A549 (cell line): Measurements from ENCODE around the gene MRPS15. TPM values are rescaled to one million over a fixed set of nuclear protein-coding genes. Genes with fewer than 3 reads are reported as not detected.

Experiments used
- ATAC-seq, 2 experiments: fragments of 200-7000 bp in 1 of 2; fragments of >200 bp in 1 of 2; cut with Nextera tagmentation in 1 of 2; cut with Tn5 transposase in 1 of 2; 3 replicates each; pipeline versions ENCODE4 v1.8.0 to v1.9.1; 2018 to 2020; ENCODE audit warnings: mild to moderate bottlenecking in 1 of 2, moderate library complexity in 1 of 2
- CTCF ChIA-PET: fragments of 300-600 bp; sonication (Branson Sonifier 250); formaldehyde crosslinking; extraction: SDS; loops from one replicate; lab custom pipeline; 2021; ENCODE audit warnings: antibody characterized with exemption, inconsistent platforms; lab: Yijun Ruan, JAX
- POLR2A ChIA-PET: fragments of 350-600 bp; formaldehyde crosslinking; extraction: SDS; loops from one replicate; lab custom pipeline; 2021; ENCODE audit warnings: antibody characterized with exemption, inconsistent platforms; lab: Yijun Ruan, JAX
- DNase-seq, 2 experiments: peaks; one replicate each; pipeline versions ENCODE4 v3.0.0 to v3.0.0-alpha.2; 2011 to 2016; ENCODE audit warnings: low read depth in 1 of 2, low spot score in 1 of 2
- FAIRE-seq: peaks from 2 replicates; lab custom pipeline; 2011; peaks lifted over from hg19 to GRCh38; lab: Jason Lieb, UNC
- H3K27ac ChIP-seq, 2 experiments: fragments of >200 bp; sonication (Bioruptor Twin); formaldehyde crosslinking; 3 replicates each; pipeline ENCODE4 v1.5.1; 2016 to 2017
- H3K4me1 ChIP-seq: fragments of >200 bp; sonication (Bioruptor Twin); formaldehyde crosslinking; 3 replicates; pipeline ENCODE4 v1.6.1; 2016
- H3K4me2 ChIP-seq: fragments of >200 bp; sonication (Bioruptor Twin); formaldehyde crosslinking; 3 replicates; pipeline ENCODE4 v1.6.1; 2016
- H3K4me3 ChIP-seq: fragments of >200 bp; sonication (Bioruptor Twin); formaldehyde crosslinking; 3 replicates; pipeline ENCODE4 v1.5.1; 2016
- H3K9me3 ChIP-seq: fragments of >200 bp; sonication (Bioruptor Twin); formaldehyde crosslinking; 3 replicates; pipeline ENCODE4 v1.6.1; 2016
- ATOH8 ChIP-seq: fragments of 250-450 bp; sonication (Bioruptor Pico); IDR thresholded peaks from 2 replicates; pipeline ENCODE4 v1.5.0; 2020; ENCODE audit warnings: low read depth, mild to moderate bottlenecking, moderate library complexity
- BHLHE40 ChIP-seq: IDR thresholded peaks from 2 replicates; pipeline ENCODE4 v1.6.1; 2012; ENCODE audit warnings: low read depth, low read length, inconsistent platforms
- CBX2 ChIP-seq: fragments of 200-600 bp; sonication (generic); IDR thresholded peaks from 2 replicates; pipeline ENCODE4 v1.6.1; 2016; ENCODE audit warnings: low read depth, mild to moderate bottlenecking, borderline replicate concordance
- E2F6 ChIP-seq: IDR thresholded peaks from 2 replicates; pipeline ENCODE4 v1.6.1; 2012; ENCODE audit warnings: low read depth, borderline replicate concordance
- EHF ChIP-seq: fragments of 250-450 bp; sonication (Bioruptor Pico); IDR thresholded peaks from 2 replicates; pipeline ENCODE4 v1.5.0; 2020; ENCODE audit warnings: mild to moderate bottlenecking
- EHMT2 ChIP-seq: fragments of 200-600 bp; sonication (generic); IDR thresholded peaks from 2 replicates; pipeline ENCODE4 v1.6.1; 2016; ENCODE audit warnings: antibody characterized with exemption, low read depth, mild to moderate bottlenecking, moderate library complexity
- ELK1 ChIP-seq: fragments of 150-350 bp; IDR thresholded peaks from 2 replicates; pipeline ENCODE4 v1.6.1; 2014; ENCODE audit warnings: low read depth, mild to moderate bottlenecking, low read length
- FOSB ChIP-seq: fragments of 250-450 bp; sonication (Bioruptor Pico); IDR thresholded peaks from 2 replicates; pipeline ENCODE4 v1.5.0; 2020; ENCODE audit warnings: mild to moderate bottlenecking, moderate library complexity
- FOSL2 ChIP-seq, 2 experiments: fragments of 450-650 bp in 1 of 2; fragments of >200 bp in 1 of 2; sonication (Bioruptor Twin) in 1 of 2; formaldehyde crosslinking; IDR thresholded peaks; 2 replicates each; pipeline versions ENCODE4 v1.5.0 to v1.6.1; 2016 to 2020; ENCODE audit warnings: mild to moderate bottlenecking in 1 of 2, moderate library complexity in 1 of 2
- HDAC2 ChIP-seq: fragments of 200-600 bp; sonication (generic); IDR thresholded peaks from 2 replicates; pipeline ENCODE4 v1.6.1; 2016
- HOXB13 ChIP-seq: fragments of 250-450 bp; sonication (Bioruptor Pico); IDR thresholded peaks from 2 replicates; pipeline ENCODE4 v1.5.0; 2020; ENCODE audit warnings: low read depth, mild to moderate bottlenecking, moderate library complexity
- KDM1A ChIP-seq: fragments of 200-600 bp; sonication (generic); IDR thresholded peaks from 2 replicates; pipeline ENCODE4 v1.6.1; 2016; ENCODE audit warnings: low read depth, mild to moderate bottlenecking
- MAFK ChIP-seq: fragments of 450-650 bp; IDR thresholded peaks from 2 replicates; pipeline ENCODE4 v1.6.1; 2014; ENCODE audit not compliant: partially characterized antibody
- MYC ChIP-seq: IDR thresholded peaks from 2 replicates; pipeline ENCODE4 v1.6.1; 2012; ENCODE audit warnings: mild to moderate bottlenecking, inconsistent platforms, low read length, improper control_type of control experiment, borderline replicate concordance
- NFE2L2 ChIP-seq: fragments of 150-350 bp; conservative IDR thresholded peaks from 2 replicates; pipeline ENCODE4 v1.6.1; 2014; ENCODE audit warnings: low read length
- NR3C1 ChIP-seq: fragments of >200 bp; sonication (Bioruptor Twin); formaldehyde crosslinking; IDR thresholded peaks from 3 replicates; pipeline ENCODE4 v1.6.1; 2017
- PBX3 ChIP-seq: IDR thresholded peaks from 2 replicates; pipeline ENCODE4 v1.6.1; 2012
- PHF8 ChIP-seq: fragments of 200-600 bp; sonication (generic); IDR thresholded peaks from 2 replicates; pipeline ENCODE4 v1.6.1; 2016; ENCODE audit warnings: low read depth, mild to moderate bottlenecking, antibody characterized with exemption, moderate library complexity, borderline replicate concordance
- RAD21 ChIP-seq, 2 experiments: fragments of >200 bp in 1 of 2; sonication (Bioruptor Twin) in 1 of 2; formaldehyde crosslinking in 1 of 2; IDR thresholded peaks in 1 of 2; conservative IDR thresholded peaks in 1 of 2; 2 replicates in 1 of 2; 3 replicates in 1 of 2; pipeline ENCODE4 v1.6.1; 2012 to 2018; ENCODE audit warnings: inconsistent platforms in 1 of 2
- RNF2 ChIP-seq: fragments of 200-600 bp; sonication (generic); IDR thresholded peaks from 2 replicates; pipeline ENCODE4 v1.6.1; 2016; ENCODE audit warnings: low read depth, mild to moderate bottlenecking, antibody characterized with exemption, moderate library complexity, borderline replicate concordance
- SREBF2 ChIP-seq: fragments of 450-650 bp; IDR thresholded peaks from 2 replicates; pipeline ENCODE4 v1.6.1; 2014; ENCODE audit warnings: mild to moderate bottlenecking, moderate library complexity
- USF2 ChIP-seq: fragments of 450-650 bp; IDR thresholded peaks from 2 replicates; pipeline ENCODE4 v1.6.1; 2014; ENCODE audit warnings: antibody characterized with exemption
- ZSCAN20 ChIP-seq: fragments of 250-450 bp; sonication (Bioruptor Pico); IDR thresholded peaks from 2 replicates; pipeline ENCODE4 v1.8.0; 2022; ENCODE audit warnings: mild to moderate bottlenecking, moderate library complexity
- WGBS: methylation state at CpG from one replicate; pipeline ENCODE4 v1.1.6; 2017; ENCODE audit errors: missing lambda C conversion rate; 5-methylcytosine and 5-hydroxymethylcytosine counted together
- polyA plus RNA-seq, 4 experiments: library from polyadenylated mRNA; depleted of rRNA in 3 of 4; stranded (reverse); fragments of >200 nt; fragmentation: RNase III in 1 of 4; extraction: RNeasy Plus Mini Kit Qiagen cat#74134 plus additional on column Dnase treatment in 1 of 4; gene quantifications; 2 replicates in 3 of 4; 3 replicates in 1 of 4; pipeline ENCODE4 v1.2.3, GENCODE V29; 2011 to 2017

Gene MRPS15
- polyA plus RNA-seq, 2 of the 4 experiments (the other 2 are of a cell fraction), result 74.7 to 79.7 TPM

- Histone ChIP-seq H3K27ac (no peak overlapping the region), H3K4me3 (no peak overlapping the region), H3K9me3 (no peaks in the 10 kb centered on the region), H3K4me2 (no peak overlapping the region), H3K4me1 (peaks cover 3% of the 10 kb centered on the region)
- TF ChIP-seq KDM1A, result no peak
- no peak for TF ChIP-seq SREBF2
- no peak for TF ChIP-seq PBX3
- no peak for TF ChIP-seq CBX2
- no peak for TF ChIP-seq FOSB (CRISPR knock-in tag)
- TF ChIP-seq EHF (CRISPR knock-in tag), result no peak
- no peak for TF ChIP-seq ZSCAN20 (CRISPR knock-in tag)
- no peak for TF ChIP-seq MAFK
- DNase-seq (no peak), FAIRE-seq (no peak), ATAC-seq (no peak)
- ChIA-PET CTCF (no interaction called here), POLR2A (no interaction called here)
- WGBS, result 100% methylated on average over 1 of the region's 6 CpGs
Measured at GRCh38 chr1:36481091-36481490, 16.9 kb upstream of the MRPS15 start.

GRCh38 chr1:36480161-36480560 lies 16.0 kb upstream of the MRPS15 start:
- no peaks in the 10 kb centered on the region for H3K9me3 ChIP-seq
- CTCF ChIA-PET, result no interaction called here
- WGBS, result 39% methylated on average over 2 of the region's 2 CpGs
- no peak for ATAC-seq
- FAIRE-seq, result no peak
- no peak overlapping the region for H3K27ac ChIP-seq
- H3K4me1 ChIP-seq, result no peaks in the 10 kb centered on the region
- TF ChIP-seq BHLHE40, result no peak
- TF ChIP-seq KDM1A, result no peak
- TF ChIP-seq HOXB13 (CRISPR knock-in tag), result no peak
- TF ChIP-seq ZSCAN20 (CRISPR knock-in tag), result no peak
- no peak for TF ChIP-seq ATOH8 (CRISPR knock-in tag)
- no peak for TF ChIP-seq RAD21 (conservative IDR thresholded peaks at IDR 0.05 in 1 of 2, IDR thresholded peaks at IDR 0.05 in 1 of 2)
- TF ChIP-seq MAFK, result no peak
- no peak for TF ChIP-seq NFE2L2
- no peak for TF ChIP-seq HDAC2
- no peak for TF ChIP-seq FOSB (CRISPR knock-in tag)
- TF ChIP-seq USF2, result no peak
- no peak for TF ChIP-seq FOSL2 (IDR thresholded peaks at IDR 0.05)
- no peak for TF ChIP-seq FOSL2 (CRISPR knock-in tag; IDR thresholded peaks at IDR 0.05)
- TF ChIP-seq E2F6, result no peak
- no peak for TF ChIP-seq EHF (CRISPR knock-in tag)
- TF ChIP-seq RNF2, result no peak
- TF ChIP-seq ELK1, result no peak
- no peak for TF ChIP-seq NR3C1
- no peak for TF ChIP-seq PHF8
- TF ChIP-seq MYC, result no peak
- TF ChIP-seq EHMT2, result no peak
- no peak overlapping the region for H3K4me3 ChIP-seq
- POLR2A ChIA-PET, result no interaction called here
- H3K4me2 ChIP-seq, result no peak overlapping the region
- DNase-seq, result no peak
